Stimulated activated effector memory CD8-positive, alpha-beta T cell treated with anti-CD3 and anti-CD28 coated beads, Interleukin-12 subunit alpha, Interleukin-12 subunit beta, amount 100 ng/mL, for 72 hours (primary cell): ENCODE results near the gene CEP68.
"Not testable (repeated sequence)": the region's sequence is repeated elsewhere in the genome, so short reads cannot be mapped to it uniquely, and the experiment has no call there.

Source experiments
- ATAC-seq: fragments of 150-1000 bp; cut with Tn5 transposase; 2 replicates; pipeline ENCODE4 v1.10.0; 2021
- DNase-seq, 2 donors: peaks; one replicate each; pipeline ENCODE4 v3.0.0; 2021 to 2022; ENCODE audit warnings: low spot score in 2 of 2
- H3K27ac Mint-ChIP-seq: one replicate; pipeline ENCODE4 v1.8.0; 2022; ENCODE audit warnings: mild to moderate bottlenecking, mixed read lengths
- H3K36me3 Mint-ChIP-seq: one replicate; pipeline ENCODE4 v1.8.0; 2022; ENCODE audit warnings: mild to moderate bottlenecking, mixed read lengths
- H3K4me1 Mint-ChIP-seq: one replicate; pipeline ENCODE4 v1.8.0; 2022; ENCODE audit warnings: mixed read lengths
- H3K4me3 Mint-ChIP-seq: one replicate; pipeline ENCODE4 v1.8.0; 2022; ENCODE audit warnings: mild to moderate bottlenecking, mixed read lengths
- H3K9me3 Mint-ChIP-seq: one replicate; pipeline ENCODE4 v1.8.0; 2022; ENCODE audit warnings: mixed read lengths

CEP68 gene, protein sequence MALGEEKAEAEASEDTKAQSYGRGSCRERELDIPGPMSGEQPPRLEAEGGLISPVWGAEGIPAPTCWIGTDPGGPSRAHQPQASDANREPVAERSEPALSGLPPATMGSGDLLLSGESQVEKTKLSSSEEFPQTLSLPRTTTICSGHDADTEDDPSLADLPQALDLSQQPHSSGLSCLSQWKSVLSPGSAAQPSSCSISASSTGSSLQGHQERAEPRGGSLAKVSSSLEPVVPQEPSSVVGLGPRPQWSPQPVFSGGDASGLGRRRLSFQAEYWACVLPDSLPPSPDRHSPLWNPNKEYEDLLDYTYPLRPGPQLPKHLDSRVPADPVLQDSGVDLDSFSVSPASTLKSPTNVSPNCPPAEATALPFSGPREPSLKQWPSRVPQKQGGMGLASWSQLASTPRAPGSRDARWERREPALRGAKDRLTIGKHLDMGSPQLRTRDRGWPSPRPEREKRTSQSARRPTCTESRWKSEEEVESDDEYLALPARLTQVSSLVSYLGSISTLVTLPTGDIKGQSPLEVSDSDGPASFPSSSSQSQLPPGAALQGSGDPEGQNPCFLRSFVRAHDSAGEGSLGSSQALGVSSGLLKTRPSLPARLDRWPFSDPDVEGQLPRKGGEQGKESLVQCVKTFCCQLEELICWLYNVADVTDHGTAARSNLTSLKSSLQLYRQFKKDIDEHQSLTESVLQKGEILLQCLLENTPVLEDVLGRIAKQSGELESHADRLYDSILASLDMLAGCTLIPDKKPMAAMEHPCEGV

DNA sequence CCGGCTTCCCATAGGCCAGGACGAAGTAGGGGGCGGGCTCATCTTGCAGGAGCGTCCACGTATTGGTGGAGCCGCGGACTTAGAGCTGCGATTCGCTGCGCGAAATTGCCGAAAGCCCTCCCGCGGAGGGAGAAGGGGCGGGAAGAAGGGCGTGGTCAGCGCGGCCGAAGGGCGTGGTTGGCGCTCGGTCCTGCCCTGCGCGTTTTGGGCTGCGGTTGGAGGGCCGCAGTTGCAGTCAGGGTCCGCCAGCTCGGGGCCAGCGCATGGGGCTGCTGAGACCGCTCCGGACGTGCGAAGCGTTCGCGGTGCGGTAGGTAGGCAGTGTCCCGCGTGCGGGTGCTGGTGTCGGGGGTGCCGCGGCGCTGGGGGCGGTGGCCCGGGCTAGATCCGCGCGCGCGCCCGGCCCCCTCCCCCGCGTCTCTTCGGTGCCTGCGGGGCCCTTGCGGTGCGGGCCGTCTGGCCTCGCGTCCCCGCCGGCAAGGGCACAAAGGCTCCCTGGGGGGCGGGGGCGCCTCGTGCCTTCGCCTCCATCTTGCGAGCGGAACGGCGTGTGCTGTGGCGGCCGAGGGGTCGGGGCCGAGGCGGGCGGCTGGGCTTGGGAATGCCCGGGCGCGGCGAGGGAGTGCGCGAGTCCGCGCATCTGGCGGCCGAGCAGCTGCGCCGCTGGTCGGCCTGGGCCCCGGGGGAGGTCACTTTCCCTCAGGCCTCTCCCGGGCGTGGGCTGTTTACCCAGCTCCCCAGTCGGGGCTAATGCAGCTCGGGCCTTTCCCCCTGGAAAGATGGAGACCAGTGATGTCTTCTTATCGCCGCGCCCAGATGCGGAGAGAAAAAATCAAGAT lies at the start of gene CEP68:
CEP68 (plus strand) TSS at position 202 of the 839 bp plus-strand sequence. CDS start 13,029 bp downstream, outside the sequence.
- peak; percentile 95 for ATAC-seq
- H3K36me3 Mint-ChIP-seq, result peaks cover 5% of the 10 kb centered on the region
- H3K9me3 Mint-ChIP-seq, result no peaks in the 10 kb centered on the region
- DNase-seq, result peak; percentile 93 to 97
- H3K4me1 Mint-ChIP-seq, result peaks cover 48% of the 10 kb centered on the region
- peak within 1 kb of the TSS; percentile 92 for H3K4me3 Mint-ChIP-seq
- H3K27ac Mint-ChIP-seq, result peak within 1 kb of the TSS; percentile 64

DNA sequence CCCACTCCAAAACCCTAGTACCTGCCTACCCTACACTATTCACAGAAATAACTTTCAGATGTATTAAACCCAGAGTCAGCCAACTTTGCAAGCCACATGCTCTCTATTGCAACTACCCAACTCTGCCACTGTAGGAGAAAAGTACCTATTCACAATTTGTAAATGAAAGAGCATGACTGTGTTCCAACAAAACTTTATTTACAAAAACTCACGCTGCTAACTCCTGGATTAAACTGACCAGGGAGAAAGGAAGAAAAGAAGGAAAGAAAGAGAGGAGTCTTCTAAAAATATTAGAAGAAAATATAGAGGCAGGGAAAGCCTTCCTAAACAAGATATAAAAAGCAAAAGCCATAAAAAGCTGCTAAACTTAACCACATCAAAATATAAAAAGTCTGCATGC lies 42.4 kb upstream of the CEP68 start:
- Mint-ChIP-seq H3K27ac (no peak overlapping the region), H3K9me3 (no peaks in the 10 kb centered on the region), H3K4me3 (no peak overlapping the region), H3K36me3 (peaks cover 90% of the 10 kb centered on the region), H3K4me1 (no peaks in the 10 kb centered on the region)
- ATAC-seq (no peak), DNase-seq (no peak)

DNA sequence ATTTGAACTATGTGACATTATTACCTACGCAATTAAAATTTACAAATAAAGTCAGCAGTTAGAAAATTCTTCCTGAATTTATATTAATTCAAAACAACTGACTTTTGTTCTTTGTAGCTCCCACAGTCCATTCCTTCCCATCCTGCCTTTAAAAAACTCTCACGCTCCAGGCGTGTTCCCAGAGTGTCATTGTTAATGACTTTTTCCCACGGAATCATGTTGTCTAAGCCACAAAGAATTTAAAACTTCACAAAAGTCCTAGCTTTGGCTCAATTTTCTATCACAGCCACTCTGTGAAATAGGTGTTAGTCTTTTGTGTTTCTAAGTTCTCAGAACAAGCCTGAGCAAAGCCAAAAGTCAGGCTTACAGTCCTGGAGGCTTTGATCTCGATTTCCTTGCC lies 40.5 kb upstream of the CEP68 start:
- H3K4me1 Mint-ChIP-seq, result no peaks in the 10 kb centered on the region
- H3K9me3 Mint-ChIP-seq, result no peaks in the 10 kb centered on the region
- H3K27ac Mint-ChIP-seq, result no peak overlapping the region
- DNase-seq (no peak), ATAC-seq (no peak)
- H3K36me3 Mint-ChIP-seq, result peaks cover 94% of the 10 kb centered on the region
- H3K4me3 Mint-ChIP-seq, result no peak overlapping the region

DNA sequence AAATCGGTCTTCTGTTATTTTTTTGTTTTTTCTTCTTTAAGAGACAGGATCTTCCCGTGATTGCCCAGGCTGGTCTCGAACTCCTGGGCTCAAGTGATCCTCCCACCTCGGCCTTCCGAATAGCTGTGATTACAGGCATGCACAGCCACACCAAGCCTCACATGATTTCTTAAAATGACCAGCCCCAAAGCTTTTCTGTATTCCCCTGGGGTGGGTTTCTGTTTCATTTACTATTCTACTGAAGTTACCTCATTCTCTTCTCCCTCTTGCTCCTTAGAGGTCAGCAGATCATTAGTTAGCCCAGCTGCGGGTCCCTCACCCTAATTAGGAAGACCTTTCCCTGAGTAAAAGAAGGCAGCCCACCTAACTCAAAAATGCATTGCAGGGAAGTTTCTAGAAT lies 39.4 kb upstream of the CEP68 start:
- Mint-ChIP-seq H3K27ac (peak overlapping the region; percentile 67), H3K36me3 (peaks cover 89% of the 10 kb centered on the region), H3K4me3 (no peak overlapping the region), H3K4me1 (no peaks in the 10 kb centered on the region), H3K9me3 (no peaks in the 10 kb centered on the region)
- no peak for DNase-seq
- ATAC-seq, result no peak

DNA sequence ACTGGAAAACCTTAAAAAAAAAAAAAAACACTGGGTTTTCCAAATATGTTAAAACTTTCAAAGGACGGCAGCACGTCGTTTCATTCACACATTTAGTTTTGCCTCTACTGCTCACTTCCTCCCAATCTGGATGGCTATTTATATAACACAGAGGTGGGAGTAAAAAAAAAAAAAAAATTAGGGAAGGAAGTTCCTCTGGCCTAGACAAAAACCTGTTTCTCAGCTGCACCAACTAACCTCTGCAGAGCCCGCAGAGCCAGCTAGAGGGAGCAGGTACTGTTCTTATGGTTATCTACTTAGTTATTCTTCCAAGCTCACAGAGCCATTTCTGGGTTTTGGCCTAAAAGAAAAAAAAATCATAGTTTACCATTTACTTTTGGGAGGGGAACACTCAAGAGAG lies 38.9 kb upstream of the CEP68 start:
- H3K36me3 Mint-ChIP-seq, result peaks cover 87% of the 10 kb centered on the region
- no peak for ATAC-seq

DNA sequence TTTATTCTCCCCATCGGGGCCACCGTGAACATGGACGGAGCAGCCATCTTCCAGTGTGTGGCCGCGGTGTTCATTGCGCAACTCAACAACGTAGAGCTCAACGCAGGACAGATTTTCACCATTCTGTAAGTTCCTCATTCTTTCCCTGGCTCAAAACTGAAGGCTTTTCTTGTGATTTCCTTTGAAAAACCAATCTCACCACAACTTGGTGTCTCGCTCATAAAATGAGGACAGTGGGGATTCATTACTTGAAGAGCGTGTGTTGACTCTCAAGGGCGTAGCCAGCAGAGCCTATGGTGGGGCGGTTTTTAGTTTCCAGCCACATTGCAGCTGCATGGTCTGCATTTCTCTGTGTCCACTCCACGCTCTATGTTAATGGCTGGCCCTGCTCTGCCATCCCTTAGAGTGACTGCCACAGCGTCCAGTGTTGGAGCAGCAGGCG lies 38.1 kb upstream of the CEP68 start:
- H3K27ac Mint-ChIP-seq, result peak overlapping the region; percentile 20
- H3K4me3 Mint-ChIP-seq, result no peak overlapping the region
- no peaks in the 10 kb centered on the region for H3K9me3 Mint-ChIP-seq
- H3K36me3 Mint-ChIP-seq, result peaks cover 85% of the 10 kb centered on the region
- ATAC-seq, result no peak
- DNase-seq, result no peak
- no peaks in the 10 kb centered on the region for H3K4me1 Mint-ChIP-seq

More for the DNA sequence above, 38.9 kb upstream of the CEP68 start:
- DNase-seq, result no peak
- Mint-ChIP-seq H3K9me3 (no peaks in the 10 kb centered on the region), H3K4me1 (no peaks in the 10 kb centered on the region), H3K27ac (peak overlapping the region; percentile 67), H3K4me3 (no peak overlapping the region)

DNA sequence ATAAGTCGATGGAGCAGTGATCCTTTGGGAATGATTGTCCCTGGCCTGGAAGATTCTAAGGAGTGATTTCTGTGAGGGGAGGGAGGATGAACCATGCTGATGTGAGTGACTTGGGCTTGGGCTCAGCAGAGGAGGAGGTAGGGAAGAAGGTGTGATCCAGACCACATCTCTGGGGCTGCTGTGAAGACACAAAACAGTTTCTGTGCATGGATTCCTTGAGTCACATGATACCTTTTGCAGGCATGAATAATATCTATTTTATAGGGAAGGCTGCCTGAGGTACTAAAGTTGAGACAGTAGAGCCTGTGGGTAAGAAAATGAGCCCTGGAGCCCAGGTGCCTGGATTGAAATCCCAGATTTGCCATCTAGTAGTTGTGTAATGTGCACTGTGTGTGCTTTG lies 37.2 kb upstream of the CEP68 start:
- no peak overlapping the region for H3K4me3 Mint-ChIP-seq
- H3K36me3 Mint-ChIP-seq, result peaks cover 77% of the 10 kb centered on the region
- no peak for ATAC-seq

DNA sequence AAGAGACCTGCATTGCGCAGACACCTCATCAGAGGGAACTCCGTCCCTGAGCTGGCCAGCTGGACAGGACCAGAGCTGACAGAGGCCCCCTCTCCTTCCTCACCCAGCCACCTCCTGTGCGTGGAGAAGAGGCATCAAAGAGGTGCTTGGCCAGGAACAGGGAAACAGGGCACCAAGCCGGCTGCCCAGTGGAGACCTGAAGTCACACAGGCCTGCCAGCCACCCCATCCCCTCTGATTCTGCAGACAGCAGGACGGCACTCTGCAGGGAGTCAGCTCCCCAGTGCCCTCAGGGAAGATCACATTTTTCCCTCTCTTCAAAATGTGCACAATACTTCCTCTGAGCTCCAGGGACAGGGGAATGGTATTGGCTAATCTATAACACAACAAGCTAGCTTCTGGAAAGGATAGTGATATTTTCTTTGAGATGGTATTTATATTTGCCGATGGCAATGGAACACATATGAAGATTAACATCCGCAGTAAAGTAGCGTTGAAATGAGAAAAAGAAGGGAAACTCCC lies 36.5 kb upstream of the CEP68 start:
- no peak for DNase-seq
- Mint-ChIP-seq H3K9me3 (no peaks in the 10 kb centered on the region), H3K36me3 (peaks cover 70% of the 10 kb centered on the region), H3K4me3 (no peak overlapping the region), H3K4me1 (no peaks in the 10 kb centered on the region), H3K27ac (no peak overlapping the region)
- no peak for ATAC-seq

More for the DNA sequence above, 37.2 kb upstream of the CEP68 start:
- no peaks in the 10 kb centered on the region for H3K4me1 Mint-ChIP-seq
- peak overlapping the region; percentile 20 for H3K27ac Mint-ChIP-seq
- DNase-seq, result no peak
- no peaks in the 10 kb centered on the region for H3K9me3 Mint-ChIP-seq

DNA sequence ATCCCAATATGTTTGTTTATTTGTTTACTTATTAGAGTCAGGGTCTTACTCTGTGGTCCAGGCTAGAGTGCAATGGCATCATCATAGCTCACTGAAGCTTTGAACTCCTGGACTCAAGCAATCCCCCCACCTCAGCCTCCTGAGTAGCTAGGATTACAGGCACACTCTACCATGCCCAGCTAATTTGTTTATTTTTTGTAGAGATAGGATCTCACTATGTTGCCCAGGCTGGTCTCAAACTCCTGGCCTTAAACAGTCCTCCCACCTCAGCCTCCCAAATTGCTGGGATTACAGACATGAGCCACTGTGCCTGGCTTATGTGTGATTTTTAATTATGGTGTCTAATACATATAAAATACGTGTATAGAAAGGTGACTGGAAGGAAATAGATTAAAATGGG lies 36.0 kb upstream of the CEP68 start:
- ATAC-seq, H3K4me3 Mint-ChIP-seq, H3K4me1 Mint-ChIP-seq, H3K27ac Mint-ChIP-seq, H3K9me3 Mint-ChIP-seq, DNase-seq: not testable (repeated sequence)
- H3K36me3 Mint-ChIP-seq, result peaks cover 65% of the 10 kb centered on the region

DNA sequence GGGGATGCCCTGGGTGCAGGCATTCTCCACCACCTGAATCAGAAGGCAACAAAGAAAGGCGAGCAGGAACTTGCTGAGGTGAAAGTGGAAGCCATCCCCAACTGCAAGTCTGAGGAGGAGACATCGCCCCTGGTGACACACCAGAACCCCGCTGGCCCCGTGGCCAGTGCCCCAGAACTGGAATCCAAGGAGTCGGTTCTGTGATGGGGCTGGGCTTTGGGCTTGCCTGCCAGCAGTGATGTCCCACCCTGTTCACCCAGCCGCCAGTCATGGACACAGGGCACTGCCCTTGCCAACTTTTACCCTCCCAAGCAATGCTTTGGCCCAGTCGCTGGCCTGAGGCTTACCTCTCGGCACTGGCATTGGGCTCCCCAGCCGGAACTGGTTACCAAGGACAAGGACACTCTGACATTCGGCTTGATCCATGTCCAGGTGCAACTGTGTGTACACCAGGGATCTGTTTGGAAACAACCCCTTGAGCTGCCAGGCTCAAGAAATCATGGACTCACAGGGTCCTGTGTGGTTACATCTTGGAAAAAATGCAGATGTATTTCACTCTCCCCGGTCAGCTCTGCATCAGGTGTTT lies 35.2 kb upstream of the CEP68 start:
- H3K27ac Mint-ChIP-seq, result no peak overlapping the region
- ATAC-seq, result no peak
- no peak for DNase-seq
- no peak overlapping the region for H3K4me3 Mint-ChIP-seq
- H3K4me1 Mint-ChIP-seq, result no peaks in the 10 kb centered on the region
- H3K36me3 Mint-ChIP-seq, result peaks cover 57% of the 10 kb centered on the region
- no peaks in the 10 kb centered on the region for H3K9me3 Mint-ChIP-seq

DNA sequence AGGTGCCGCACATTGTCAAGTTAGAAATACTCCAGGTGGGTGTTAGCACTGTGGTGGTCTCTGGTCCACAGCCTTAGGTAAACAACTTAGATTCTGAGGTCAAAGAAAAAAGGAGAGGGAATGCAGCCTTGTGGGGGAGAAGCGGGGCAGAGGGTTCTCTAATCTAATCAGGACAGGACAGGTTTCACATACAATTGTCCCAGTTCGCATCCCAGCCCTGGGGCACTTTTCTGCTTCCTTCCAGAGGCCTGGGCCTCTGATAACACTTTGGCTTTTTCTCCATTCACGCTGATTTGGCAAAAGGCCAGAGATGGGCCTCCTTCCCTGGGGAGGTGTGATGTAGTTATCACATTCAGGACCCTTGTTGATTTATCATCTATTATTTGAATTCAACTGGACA lies 34.5 kb upstream of the CEP68 start:
- DNase-seq, result no peak
- Mint-ChIP-seq H3K9me3 (no peaks in the 10 kb centered on the region), H3K27ac (no peak overlapping the region), H3K36me3 (peaks cover 50% of the 10 kb centered on the region), H3K4me1 (no peaks in the 10 kb centered on the region), H3K4me3 (no peak overlapping the region)
- ATAC-seq, result no peak

DNA sequence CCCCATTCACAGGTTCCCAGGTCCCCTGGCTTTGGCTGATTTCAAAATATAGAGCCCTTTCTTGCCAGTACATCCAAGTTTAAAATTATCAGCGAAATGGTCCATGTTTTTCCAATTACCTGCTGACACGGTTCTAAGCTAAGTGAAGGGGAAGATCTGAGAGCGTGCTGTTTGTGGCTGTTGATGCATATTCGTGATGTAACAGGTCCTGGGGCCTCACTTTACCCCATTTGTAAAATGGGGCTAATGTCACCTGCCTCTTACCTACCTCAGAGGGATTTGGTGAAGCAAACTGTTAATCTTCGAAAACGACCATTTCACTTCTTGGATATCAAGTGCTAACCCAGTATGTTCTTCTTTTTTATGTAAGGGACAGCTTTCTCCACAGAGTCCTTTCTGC lies 34.0 kb upstream of the CEP68 start:
- H3K27ac Mint-ChIP-seq, result no peak overlapping the region
- H3K4me1 Mint-ChIP-seq, result no peaks in the 10 kb centered on the region
- H3K4me3 Mint-ChIP-seq, result no peak overlapping the region
- H3K36me3 Mint-ChIP-seq, result peaks cover 45% of the 10 kb centered on the region
- no peak for ATAC-seq
- no peaks in the 10 kb centered on the region for H3K9me3 Mint-ChIP-seq
- no peak for DNase-seq

DNA sequence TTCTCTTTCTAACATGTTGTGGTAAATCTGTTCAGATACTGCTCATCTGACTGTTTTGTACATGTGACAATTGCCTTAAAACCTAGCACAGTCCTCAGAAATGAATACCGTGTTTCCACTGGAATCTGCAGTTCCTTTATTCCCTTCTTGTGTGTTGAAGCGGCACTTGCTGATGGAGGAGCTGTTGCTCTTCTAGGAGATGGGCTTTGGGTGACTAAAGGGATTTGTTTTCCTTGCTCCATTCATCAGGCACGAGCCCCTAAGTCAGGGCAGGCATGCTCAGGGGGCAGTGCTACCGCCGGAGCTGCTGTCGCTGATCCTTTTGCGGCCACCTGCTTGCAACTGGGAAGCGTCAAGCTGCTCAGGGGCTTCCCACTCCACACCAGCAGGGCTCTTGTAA lies 32.5 kb upstream of the CEP68 start:
- DNase-seq (no peak), ATAC-seq (no peak)
- peaks cover 30% of the 10 kb centered on the region for H3K36me3 Mint-ChIP-seq
- H3K27ac Mint-ChIP-seq, result no peak overlapping the region
- no peaks in the 10 kb centered on the region for H3K4me1 Mint-ChIP-seq
- no peak overlapping the region for H3K4me3 Mint-ChIP-seq
- H3K9me3 Mint-ChIP-seq, result no peaks in the 10 kb centered on the region

DNA sequence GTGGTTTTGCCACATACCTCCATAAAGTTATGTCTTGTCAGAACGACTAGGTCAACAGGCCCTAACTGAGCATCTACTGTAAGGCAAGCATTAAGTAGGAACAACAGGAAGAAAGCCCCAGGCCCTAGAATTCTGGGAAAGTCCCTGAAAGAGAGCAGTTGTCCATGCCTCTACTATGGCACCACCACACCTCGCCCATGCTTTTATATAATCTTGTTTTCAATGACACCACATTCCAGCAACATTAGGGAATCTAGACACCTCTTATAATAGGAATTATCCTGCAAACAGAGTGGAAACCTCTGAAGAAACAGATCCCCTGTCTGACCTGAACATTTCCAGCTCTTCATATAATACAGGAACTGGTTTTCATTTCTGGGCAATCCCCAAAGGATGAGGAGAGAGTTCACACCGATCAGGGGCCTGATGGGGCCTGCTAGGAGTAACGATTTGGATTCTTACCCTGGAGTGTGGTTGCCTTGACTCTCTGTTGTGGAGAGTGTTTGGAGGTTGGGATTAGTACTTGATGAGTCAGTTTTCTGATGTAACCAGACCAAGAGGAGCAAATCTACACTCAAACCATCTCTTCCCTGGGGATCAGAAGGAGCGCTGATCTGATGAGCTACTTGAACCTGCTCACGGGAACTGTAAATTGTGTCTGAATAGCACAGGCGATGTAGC lies 31.9 kb upstream of the CEP68 start:
- H3K4me1 Mint-ChIP-seq, result no peaks in the 10 kb centered on the region
- peaks cover 24% of the 10 kb centered on the region for H3K36me3 Mint-ChIP-seq
- no peak overlapping the region for H3K4me3 Mint-ChIP-seq
- DNase-seq (no peak), ATAC-seq (no peak)
- no peaks in the 10 kb centered on the region for H3K9me3 Mint-ChIP-seq
- H3K27ac Mint-ChIP-seq, result no peak overlapping the region
